Subcutaneous abdominal adipose tissue (tissue), 5 donors: ENCODE measurements around the gene PIRT.
"Not testable (repeated sequence)": the region's sequence is repeated elsewhere in the genome, so short reads cannot be mapped to it uniquely, and the experiment has no call there.

ENCODE experiments used
- H3K27ac ChIP-seq: one replicate; pipeline ENCODE4 v1.7.0; 2013; ENCODE audit warnings: low read depth, mild to moderate bottlenecking, inconsistent platforms, low read length, moderate library complexity
- H3K27me3 ChIP-seq, 5 donors: one replicate each; pipeline ENCODE4 v1.7.0; 2013; ENCODE audit warnings: low read length in 5 of 5, inconsistent platforms in 1 of 5; ENCODE audit not compliant: control insufficient read depth in 5 of 5, insufficient read depth in 4 of 5
- H3K36me3 ChIP-seq, 5 donors: one replicate each; pipeline ENCODE4 v1.7.0; 2013; ENCODE audit warnings: low read length in 5 of 5; ENCODE audit not compliant: control insufficient read depth in 5 of 5, insufficient read depth in 5 of 5
- H3K4me1 ChIP-seq, 5 donors: one replicate each; pipeline ENCODE4 v1.7.0; 2013; ENCODE audit warnings: low read length in 5 of 5, mild to moderate bottlenecking in 3 of 5, moderate library complexity in 1 of 5; ENCODE audit not compliant: control insufficient read depth in 5 of 5, insufficient read depth in 5 of 5
- H3K4me3 ChIP-seq, 5 donors: one replicate each; pipeline ENCODE4 v1.7.0; 2013; ENCODE audit warnings: low read length in 5 of 5, low read depth in 1 of 5
- H3K9ac ChIP-seq, 5 donors: one replicate each; pipeline ENCODE4 v1.7.0; 2013; ENCODE audit warnings: low read length in 5 of 5, mild to moderate bottlenecking in 4 of 5, moderate library complexity in 3 of 5
- H3K9me3 ChIP-seq, 5 donors: one replicate each; pipeline ENCODE4 v1.7.0; 2013; ENCODE audit warnings: low read length in 5 of 5; ENCODE audit not compliant: control insufficient read depth in 5 of 5
- donor health status: healthy.
- donor health status: healthy.
- donor health status: healthy.
- donor health status: healthy.
- donor health status: healthy.

PIRT gene

DNA sequence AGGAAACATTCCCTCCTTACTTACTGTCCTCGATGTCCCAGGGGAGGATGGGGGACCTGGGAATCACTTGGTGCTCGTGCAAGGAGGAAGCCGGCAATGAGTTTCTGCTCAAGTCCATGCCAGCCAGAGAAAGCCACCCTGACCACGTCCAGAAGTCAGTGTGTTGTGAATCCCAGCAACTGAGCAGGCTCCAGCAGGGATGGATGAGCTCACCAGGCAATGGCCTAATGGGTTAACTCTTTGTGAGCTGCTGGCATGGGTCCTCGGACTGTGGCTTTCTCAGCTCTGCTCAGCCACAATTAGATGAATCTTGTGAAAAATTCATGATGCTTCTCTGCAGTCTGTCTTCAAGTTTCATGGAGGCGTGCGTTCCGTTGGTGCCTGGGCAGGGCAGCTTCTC, at the start of gene PIRT:
Gene PIRT (minus strand): TSS at position 167 of the 400 bp plus-strand sequence. CDS start 12,442 bp downstream, outside the sequence.
- no peaks in the 10 kb centered on the region for H3K9me3 ChIP-seq
- H3K9ac ChIP-seq: no peak within 1 kb of the TSS
- no peak within 1 kb of the TSS for H3K27ac ChIP-seq
- H3K27me3 ChIP-seq: peaks cover 0 to 7% (median 3%) of the 10 kb centered on the region in 5 donors
- H3K4me1 ChIP-seq: no peaks in the 10 kb centered on the region
- no peak within 1 kb of the TSS for H3K4me3 ChIP-seq
- no peaks in the 10 kb centered on the region for H3K36me3 ChIP-seq

DNA sequence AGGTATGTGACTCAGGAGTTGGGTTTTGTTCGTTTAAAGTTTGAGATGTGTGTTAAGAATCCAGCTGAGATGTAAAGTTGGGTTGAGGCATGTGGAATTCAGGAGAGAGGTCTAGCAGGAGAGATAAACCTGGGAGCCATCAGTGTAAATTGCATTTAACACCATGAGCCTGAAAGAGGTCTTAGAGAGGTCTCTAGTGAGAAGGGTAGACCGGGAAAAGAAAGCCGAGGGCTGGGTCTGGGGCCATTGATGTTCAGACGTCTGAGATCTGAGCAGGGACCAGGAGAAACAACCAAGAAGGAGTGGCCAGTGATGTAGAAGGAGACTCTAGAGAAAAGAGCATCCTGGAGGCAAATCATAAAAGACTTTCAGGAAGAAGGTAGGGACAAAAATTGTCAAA, 44.1 kb upstream of the PIRT start:
- no peaks in the 10 kb centered on the region for H3K36me3 ChIP-seq
- no peaks in the 10 kb centered on the region for H3K27me3 ChIP-seq
- H3K27ac ChIP-seq: no peak overlapping the region
- peaks cover 0 to 3% (median 0%) of the 10 kb centered on the region in 5 donors for H3K9me3 ChIP-seq
- peaks cover 0 to 8% (median 3%) of the 10 kb centered on the region in 5 donors for H3K4me1 ChIP-seq
- H3K9ac ChIP-seq: no peak overlapping the region
- H3K4me3 ChIP-seq: no peak overlapping the region

DNA sequence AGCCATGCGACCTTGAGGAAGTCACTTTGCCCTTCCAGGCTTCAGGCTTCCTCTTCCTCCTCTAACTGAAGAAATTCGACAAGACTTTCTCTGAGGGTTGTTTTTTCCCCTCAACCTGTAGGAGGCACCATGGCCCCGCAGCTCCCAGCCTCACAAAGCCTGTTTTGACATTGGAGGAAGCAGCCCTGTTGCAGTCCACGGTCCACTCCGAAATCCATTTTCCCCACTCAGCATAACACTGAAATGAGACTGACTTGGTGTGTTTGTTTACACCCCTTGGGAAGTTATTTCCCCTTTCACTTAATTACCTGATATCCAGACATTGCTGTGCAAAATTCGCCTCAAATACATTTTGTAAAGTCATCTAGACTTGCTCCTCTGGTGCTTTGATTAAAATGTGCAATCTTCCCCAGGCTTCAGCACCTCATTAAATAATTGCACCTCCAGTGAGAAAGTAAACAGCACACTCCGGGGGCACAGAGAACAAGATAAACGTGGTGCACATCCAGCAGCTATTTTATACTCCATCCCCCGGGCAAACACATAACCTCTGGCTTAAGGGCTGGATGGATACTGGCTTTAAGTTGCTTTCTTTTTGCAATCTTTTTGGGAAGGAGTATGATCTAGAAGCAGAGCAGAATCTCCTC, 41.4 kb upstream of the PIRT start:
- Histone ChIP-seq H3K9ac (no peak overlapping the region), H3K4me1 (peaks cover 0 to 8% (median 3%) of the 10 kb centered on the region in 5 donors), H3K4me3 (no peak overlapping the region), H3K36me3 (no peaks in the 10 kb centered on the region), H3K27ac (no peak overlapping the region), H3K27me3 (no peaks in the 10 kb centered on the region), H3K9me3 (no peaks in the 10 kb centered on the region)

DNA sequence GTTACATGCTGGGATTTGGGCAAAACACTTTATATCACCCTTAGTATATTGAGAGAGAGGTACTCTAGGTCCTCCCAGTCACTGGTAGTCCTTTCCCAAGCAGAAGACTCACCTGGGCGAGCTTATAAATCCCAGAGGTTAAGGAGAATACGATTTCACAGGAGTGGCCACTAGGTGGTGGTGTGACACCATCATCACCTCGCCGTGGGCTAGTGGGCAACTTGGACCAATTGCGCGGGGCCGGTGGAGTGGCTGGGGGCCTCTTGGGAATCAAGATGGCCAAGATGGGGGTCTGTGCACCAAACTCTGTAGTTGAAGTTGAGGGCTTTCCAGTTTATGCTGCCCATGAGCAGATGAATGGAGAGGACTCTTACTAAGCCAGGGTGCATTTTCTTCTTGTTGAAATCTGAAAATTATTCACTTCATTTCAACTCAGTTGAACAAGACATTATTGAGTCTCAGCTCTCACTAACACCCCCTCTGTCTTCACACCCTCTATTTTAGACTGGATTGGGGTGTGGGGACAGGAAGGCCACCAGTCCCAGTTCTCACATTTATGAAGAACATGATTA, 38.2 kb upstream of the PIRT start:
- peaks cover 0 to 8% (median 3%) of the 10 kb centered on the region in 5 donors for H3K4me1 ChIP-seq
- H3K9me3 ChIP-seq: no peaks in the 10 kb centered on the region
- H3K27ac ChIP-seq: no peak overlapping the region
- no peaks in the 10 kb centered on the region for H3K27me3 ChIP-seq
- H3K36me3 ChIP-seq: no peaks in the 10 kb centered on the region
- no peak overlapping the region for H3K4me3 ChIP-seq
- no peak overlapping the region for H3K9ac ChIP-seq

DNA sequence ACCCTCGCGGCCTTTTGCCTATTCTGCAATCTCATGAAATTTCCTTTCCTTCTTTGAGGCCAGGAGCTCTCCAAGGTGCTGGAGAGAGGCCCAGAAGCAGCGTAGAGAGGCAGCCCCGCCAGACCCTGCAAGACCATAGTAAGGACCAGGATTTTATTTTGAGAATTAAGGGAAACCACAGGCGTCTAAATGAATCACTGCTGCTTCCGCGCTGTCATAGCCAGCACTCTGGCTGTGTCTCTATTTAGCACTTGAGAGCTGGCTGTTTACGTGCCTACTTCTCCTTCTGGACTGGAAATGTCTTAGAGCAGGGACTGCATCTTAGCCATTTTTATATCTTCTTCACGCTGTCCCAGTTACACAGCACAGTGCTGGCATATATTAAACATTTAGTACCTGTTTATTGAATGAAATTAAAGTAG, 37.6 kb upstream of the PIRT start:
- Histone ChIP-seq H3K36me3 (no peaks in the 10 kb centered on the region), H3K9me3 (no peaks in the 10 kb centered on the region), H3K27me3 (no peaks in the 10 kb centered on the region), H3K4me1 (peaks cover 0 to 8% (median 3%) of the 10 kb centered on the region in 5 donors), H3K4me3 (no peak overlapping the region), H3K9ac (no peak overlapping the region), H3K27ac (no peak overlapping the region)

DNA sequence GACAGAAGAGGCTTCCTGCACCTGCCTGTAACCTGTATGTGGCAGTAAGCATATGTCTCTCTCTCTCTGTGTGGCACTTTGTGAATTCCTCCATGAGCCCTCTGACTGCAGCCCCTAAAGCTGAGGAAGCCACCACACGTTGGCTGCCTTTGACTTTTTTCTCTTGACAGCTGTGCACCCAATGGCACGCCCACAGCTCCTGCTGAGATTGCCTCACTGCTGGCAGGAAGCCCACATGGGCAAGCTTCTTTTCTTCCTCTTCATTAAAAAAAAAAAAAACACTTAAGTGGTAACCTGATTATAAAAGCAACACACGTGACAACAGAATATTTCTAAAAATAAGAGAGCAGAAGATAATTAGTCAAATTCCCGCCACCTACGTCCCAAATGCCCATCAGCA, 34.0 kb upstream of the PIRT start:
- Histone ChIP-seq H3K36me3 (no peaks in the 10 kb centered on the region), H3K4me1 (no peaks in the 10 kb centered on the region), H3K4me3 (no peak overlapping the region), H3K27me3 (no peaks in the 10 kb centered on the region), H3K9me3 (no peaks in the 10 kb centered on the region), H3K27ac (no peak overlapping the region), H3K9ac (no peak overlapping the region)

DNA sequence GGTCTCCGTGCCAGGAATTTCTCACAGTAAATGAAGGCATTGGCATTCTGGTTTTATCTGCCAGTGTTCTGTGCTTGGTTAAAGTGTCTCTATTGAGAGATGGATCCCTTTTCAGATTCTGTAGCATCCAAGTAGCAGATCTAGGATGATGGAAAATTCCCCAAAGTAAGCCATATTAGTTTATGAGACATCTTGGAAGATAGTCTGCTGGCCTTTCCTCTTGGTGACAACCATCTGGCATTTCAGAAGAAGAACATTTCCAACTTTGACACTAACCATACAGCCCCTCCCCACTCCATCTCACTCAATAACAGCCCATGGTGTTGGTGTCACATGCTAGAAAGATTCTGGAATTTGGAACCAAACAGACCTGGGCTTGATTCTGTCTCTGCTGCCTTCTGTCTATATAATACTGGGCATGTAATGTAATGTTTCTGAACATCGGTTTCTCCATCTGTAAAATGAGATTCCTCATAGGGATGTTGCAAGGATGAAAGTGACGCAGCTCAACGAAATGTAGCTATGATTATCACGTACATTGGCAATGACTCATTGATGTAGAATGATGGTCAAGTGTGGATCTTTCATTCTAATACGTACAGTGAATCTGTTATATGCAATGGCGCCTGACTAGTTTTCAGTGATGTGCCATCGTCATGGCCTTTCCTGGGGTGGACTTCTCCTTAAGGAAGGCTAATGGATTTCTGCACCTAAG, 32.6 kb upstream of the PIRT start:
- Histone ChIP-seq H3K9ac (no peak overlapping the region), H3K27me3 (no peaks in the 10 kb centered on the region)

DNA sequence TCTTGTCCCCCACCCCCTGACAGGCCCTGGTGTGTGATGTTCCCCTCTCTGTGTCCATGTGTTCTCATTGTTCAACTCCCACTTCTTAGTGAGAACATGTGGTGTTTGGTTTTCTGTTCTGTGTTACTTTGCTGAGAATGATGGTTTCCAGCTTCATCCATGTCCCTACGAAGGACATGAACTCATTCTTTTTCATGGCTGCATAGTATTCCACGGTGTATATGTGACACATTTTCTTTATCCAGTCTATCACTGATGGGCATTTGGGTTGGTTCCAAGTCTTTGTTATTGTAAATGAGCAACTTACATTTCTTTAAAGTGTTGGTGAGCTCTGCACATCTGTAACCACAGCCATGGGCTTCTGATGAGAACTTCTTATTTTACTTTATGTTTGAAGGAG, 30.9 kb upstream of the PIRT start:
- not testable (repeated sequence) for H3K27ac ChIP-seq, H3K9me3 ChIP-seq, H3K9ac ChIP-seq, H3K36me3 ChIP-seq, H3K4me1 ChIP-seq, H3K4me3 ChIP-seq, H3K27me3 ChIP-seq

More for the DNA sequence above, 32.6 kb upstream of the PIRT start:
- Histone ChIP-seq H3K9me3 (peaks cover 0 to 2% (median 0%) of the 10 kb centered on the region in 5 donors), H3K36me3 (no peaks in the 10 kb centered on the region), H3K4me3 (no peak overlapping the region), H3K27ac (no peak overlapping the region), H3K4me1 (no peaks in the 10 kb centered on the region)

DNA sequence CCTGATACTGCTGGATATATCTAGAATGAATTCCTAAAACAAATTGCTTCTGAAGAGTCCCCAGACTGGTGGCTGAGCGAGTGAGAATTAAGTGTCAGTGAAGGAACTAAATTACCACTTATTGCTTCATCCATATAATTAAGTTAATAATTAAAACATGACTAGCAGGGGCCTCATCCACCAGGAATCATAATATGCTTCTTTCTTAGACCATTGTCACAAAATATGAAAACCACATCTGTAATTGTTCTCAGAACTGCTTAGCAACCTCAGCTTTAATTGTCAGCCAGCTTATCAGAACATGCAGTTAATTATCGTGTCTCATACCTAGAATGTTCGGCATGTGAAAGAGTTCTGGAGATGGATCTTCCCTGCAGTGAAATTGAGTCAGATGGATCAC, 21.2 kb upstream of the PIRT start:
- no peaks in the 10 kb centered on the region for H3K27me3 ChIP-seq
- H3K36me3 ChIP-seq: no peaks in the 10 kb centered on the region
- no peaks in the 10 kb centered on the region for H3K4me1 ChIP-seq
- H3K4me3 ChIP-seq: no peak overlapping the region
- H3K9me3 ChIP-seq: no peaks in the 10 kb centered on the region
- H3K9ac ChIP-seq: no peak overlapping the region
- H3K27ac ChIP-seq: no peak overlapping the region

DNA sequence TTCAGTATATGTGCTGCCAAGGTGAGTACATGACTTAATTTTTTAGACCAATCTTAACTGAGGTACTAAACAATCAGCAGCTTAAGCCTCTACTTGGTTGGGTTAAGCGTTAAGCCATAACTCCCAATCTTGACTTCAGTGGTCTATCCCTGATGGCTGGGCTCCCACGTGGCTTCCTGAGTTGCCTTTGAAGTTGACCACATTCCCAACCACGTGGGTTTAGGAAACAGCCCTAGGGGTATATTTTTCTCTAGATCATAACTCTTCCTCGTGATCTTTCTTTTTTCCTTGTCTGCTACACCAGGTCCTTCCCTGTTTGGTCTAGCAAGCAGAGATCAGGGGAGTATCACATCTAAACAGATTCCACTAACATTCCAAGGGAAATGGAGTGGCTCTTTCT, 20.1 kb upstream of the PIRT start:
- H3K27ac ChIP-seq: no peak overlapping the region
- H3K36me3 ChIP-seq: no peaks in the 10 kb centered on the region
- no peaks in the 10 kb centered on the region for H3K27me3 ChIP-seq
- no peaks in the 10 kb centered on the region for H3K4me1 ChIP-seq
- no peak overlapping the region for H3K9ac ChIP-seq
- no peaks in the 10 kb centered on the region for H3K9me3 ChIP-seq
- no peak overlapping the region for H3K4me3 ChIP-seq
